ENCODE data around the gene WDR41. TPM values are rescaled to one million over a fixed set of nuclear protein-coding genes. Genes with fewer than 3 reads are reported as not detected.

The WDR41 gene
- total RNA-seq, 2 donors from 2014 or later = 24.6 to 26.1 TPM

GRCh38 chr5:77423022-77423750, 68.9 kb downstream of the WDR41 start:
- Histone ChIP-seq H3K36me3 (peaks cover 39% of the 10 kb centered on the region), H3K27me3 (no peaks in the 10 kb centered on the region), H3K4me1 (peaks cover 0 to 8% of the 10 kb centered on the region in 2 donors), H3K27ac (no peak overlapping the region), H3K9me3 (no peaks in the 10 kb centered on the region), H3K4me3 (no peak overlapping the region)
- no peak for DNase-seq (ENCODE audit: low spot score)
- TF ChIP-seq, protein P1, sequence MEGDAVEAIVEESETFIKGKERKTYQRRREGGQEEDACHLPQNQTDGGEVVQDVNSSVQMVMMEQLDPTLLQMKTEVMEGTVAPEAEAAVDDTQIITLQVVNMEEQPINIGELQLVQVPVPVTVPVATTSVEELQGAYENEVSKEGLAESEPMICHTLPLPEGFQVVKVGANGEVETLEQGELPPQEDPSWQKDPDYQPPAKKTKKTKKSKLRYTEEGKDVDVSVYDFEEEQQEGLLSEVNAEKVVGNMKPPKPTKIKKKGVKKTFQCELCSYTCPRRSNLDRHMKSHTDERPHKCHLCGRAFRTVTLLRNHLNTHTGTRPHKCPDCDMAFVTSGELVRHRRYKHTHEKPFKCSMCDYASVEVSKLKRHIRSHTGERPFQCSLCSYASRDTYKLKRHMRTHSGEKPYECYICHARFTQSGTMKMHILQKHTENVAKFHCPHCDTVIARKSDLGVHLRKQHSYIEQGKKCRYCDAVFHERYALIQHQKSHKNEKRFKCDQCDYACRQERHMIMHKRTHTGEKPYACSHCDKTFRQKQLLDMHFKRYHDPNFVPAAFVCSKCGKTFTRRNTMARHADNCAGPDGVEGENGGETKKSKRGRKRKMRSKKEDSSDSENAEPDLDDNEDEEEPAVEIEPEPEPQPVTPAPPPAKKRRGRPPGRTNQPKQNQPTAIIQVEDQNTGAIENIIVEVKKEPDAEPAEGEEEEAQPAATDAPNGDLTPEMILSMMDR (IDR thresholded peaks at IDR 0.05) = no peak

DNA sequence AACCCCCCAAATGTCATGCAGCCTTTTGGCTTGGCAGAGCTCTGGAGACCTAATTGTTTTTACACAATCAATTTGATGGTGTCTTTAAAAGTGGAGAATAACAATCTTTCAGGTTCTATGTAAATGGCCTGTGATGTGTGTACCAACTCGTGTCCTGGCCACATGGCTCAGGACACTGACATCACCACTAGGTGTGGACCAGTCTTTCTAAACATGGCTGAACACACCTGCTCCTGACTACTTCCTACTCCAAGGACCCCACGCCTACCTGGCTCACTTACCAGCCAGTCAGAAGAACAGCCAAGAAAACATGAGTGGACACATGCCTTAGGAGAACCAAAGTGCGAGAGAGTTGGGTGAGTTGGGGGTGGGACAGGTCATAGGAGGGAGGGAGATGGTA, 71.2 kb downstream of the WDR41 start:
- H3K27ac ChIP-seq = no peak overlapping the region
- H3K4me3 ChIP-seq = no peak overlapping the region
- no peaks in the 10 kb centered on the region for H3K27me3 ChIP-seq
- H3K9me3 ChIP-seq = no peaks in the 10 kb centered on the region
- peaks cover 0 to 11% of the 10 kb centered on the region in 2 donors for H3K4me1 ChIP-seq
- no peak for DNase-seq (ENCODE audit: low spot score)
- TF ChIP-seq, protein P1 (IDR thresholded peaks at IDR 0.05) = no peak
- peaks cover 25% of the 10 kb centered on the region for H3K36me3 ChIP-seq

- Histone ChIP-seq H3K36me3 (peaks cover 16% of the 10 kb centered on the region), H3K27me3 (no peaks in the 10 kb centered on the region), H3K27ac (no peak overlapping the region), H3K4me3 (no peak overlapping the region), H3K4me1 (peaks cover 0 to 11% of the 10 kb centered on the region in 2 donors), H3K9me3 (no peaks in the 10 kb centered on the region)
- TF ChIP-seq, protein P1 (IDR thresholded peaks at IDR 0.05) = no peak
- no peak for DNase-seq (ENCODE audit: low spot score)
These were observed 72.2 kb downstream of the WDR41 start for GRCh38 chr5:77419644-77420582.

DNA sequence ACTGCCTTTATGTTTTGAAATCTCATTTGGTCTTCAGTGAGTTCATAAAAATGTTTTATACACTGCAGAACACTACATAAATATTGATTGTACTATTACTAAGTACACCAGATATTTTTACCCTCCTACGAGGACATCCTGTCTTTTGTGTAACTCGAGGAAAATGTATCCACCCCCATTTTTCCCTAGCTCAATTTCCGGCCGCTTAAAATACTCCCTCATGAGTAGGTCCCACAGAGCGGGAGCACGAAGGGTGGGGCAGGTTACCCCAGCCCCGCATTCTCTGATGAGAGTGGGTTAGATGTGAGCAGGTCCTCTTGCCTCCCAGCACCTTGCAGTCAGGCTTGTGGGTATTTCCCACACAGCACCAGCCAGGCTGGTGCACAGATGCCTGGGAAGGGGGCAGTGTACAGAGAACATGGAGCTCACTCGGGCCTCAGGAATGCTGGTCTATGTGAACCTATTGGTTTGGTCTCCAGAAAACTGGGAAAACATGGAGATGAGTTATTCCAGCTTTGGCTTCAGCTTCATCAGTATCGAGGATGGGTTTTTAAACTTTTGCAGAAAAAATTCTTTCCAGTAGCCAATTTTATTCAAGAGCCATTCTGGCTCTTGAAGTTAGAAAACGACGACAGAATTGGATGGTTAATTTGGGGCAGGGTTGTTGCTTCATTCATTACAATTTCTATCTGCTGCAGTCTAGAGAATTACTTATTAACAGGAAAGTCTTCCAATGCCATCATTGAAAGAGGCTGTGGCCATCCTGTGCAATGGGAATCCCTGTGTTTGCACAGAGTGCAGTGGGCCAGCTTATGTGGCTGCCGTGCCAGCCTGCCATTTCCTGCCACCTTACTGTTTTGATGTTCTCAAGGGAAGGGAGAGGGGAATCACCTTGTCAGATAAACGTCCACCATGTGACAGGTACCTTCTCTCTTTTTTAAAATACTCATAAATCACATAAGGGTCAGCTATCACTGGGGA, 73.2 kb downstream of the WDR41 start:
- Histone ChIP-seq H3K27me3 (no peaks in the 10 kb centered on the region), H3K4me1 (peaks cover 0 to 11% of the 10 kb centered on the region in 2 donors), H3K36me3 (peaks cover 17% of the 10 kb centered on the region), H3K9me3 (no peaks in the 10 kb centered on the region), H3K4me3 (no peak overlapping the region), H3K27ac (no peak overlapping the region)
- no peak for DNase-seq (ENCODE audit: low spot score)
- TF ChIP-seq, protein P1 (IDR thresholded peaks at IDR 0.05) = no peak

DNA sequence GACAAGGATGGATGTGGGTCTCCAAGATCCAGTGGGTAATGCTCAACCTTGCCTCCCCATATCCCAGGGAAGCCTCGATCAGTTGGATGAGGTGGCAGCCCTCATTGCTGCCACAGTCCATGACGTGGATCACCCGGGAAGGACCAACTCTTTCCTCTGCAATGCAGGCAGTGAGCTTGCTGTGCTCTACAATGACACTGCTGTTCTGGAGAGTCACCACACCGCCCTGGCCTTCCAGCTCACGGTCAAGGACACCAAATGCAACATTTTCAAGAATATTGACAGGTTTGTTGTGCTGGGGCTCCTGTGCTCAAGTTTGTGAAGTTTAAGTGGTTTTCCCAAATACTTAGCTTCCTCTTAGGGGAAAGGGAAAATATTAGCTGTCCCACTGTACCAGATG, 74.0 kb downstream of the WDR41 start:
- no peak for DNase-seq (ENCODE audit: low spot score)
- Histone ChIP-seq H3K36me3 (peaks cover 25% of the 10 kb centered on the region), H3K4me3 (no peak overlapping the region), H3K4me1 (peaks cover 0 to 11% of the 10 kb centered on the region in 2 donors), H3K9me3 (no peaks in the 10 kb centered on the region), H3K27ac (no peak overlapping the region), H3K27me3 (no peaks in the 10 kb centered on the region)
- TF ChIP-seq, protein P1 (IDR thresholded peaks at IDR 0.05) = no peak

Measured in right atrium auricular region (tissue), 2 donors.